Stimulated activated CD8-positive, alpha-beta memory T cell treated with anti-CD3 and anti-CD28 coated beads, Interleukin-4, amount 100 ng/mL, for 24 hours (primary cell): ENCODE results near the gene OR51E1.
A peak's percentile ranks its signal among the peaks of the same experiment; 100 is the strongest.

Experiments
- DNase-seq: peaks from one replicate; pipeline ENCODE4 v3.0.0-alpha.2; 2020; ENCODE audit warnings: low read depth

OR51E1 gene

DNA sequence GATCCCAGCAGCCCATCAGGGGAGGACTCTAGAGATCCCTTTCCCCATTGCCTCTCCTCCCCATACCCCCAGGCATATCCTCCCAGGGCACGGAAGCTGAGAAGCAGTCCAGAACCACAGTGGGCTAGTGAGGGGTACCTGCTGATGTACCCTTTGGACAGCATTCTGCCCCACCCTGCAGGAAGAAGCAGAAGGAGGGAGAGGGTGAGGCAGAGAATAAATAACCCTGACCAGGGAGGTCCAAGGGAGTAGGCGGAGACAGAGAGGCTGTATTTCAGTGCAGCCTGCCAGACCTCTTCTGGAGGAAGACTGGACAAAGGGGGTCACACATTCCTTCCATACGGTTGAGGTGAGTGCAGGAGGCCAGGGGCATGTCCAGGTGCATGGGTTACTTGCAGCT, at the start of gene OR51E1:
OR51E1 (plus strand) TSS at position 301 of the 400 bp plus-strand sequence. CDS start 8,545 bp downstream, outside the sequence.
- DNase-seq: no peak

- no peak for DNase-seq
Observed at GRCh38 chr11:4605057-4605456, 38.7 kb upstream of the OR51E1 start.

DNA sequence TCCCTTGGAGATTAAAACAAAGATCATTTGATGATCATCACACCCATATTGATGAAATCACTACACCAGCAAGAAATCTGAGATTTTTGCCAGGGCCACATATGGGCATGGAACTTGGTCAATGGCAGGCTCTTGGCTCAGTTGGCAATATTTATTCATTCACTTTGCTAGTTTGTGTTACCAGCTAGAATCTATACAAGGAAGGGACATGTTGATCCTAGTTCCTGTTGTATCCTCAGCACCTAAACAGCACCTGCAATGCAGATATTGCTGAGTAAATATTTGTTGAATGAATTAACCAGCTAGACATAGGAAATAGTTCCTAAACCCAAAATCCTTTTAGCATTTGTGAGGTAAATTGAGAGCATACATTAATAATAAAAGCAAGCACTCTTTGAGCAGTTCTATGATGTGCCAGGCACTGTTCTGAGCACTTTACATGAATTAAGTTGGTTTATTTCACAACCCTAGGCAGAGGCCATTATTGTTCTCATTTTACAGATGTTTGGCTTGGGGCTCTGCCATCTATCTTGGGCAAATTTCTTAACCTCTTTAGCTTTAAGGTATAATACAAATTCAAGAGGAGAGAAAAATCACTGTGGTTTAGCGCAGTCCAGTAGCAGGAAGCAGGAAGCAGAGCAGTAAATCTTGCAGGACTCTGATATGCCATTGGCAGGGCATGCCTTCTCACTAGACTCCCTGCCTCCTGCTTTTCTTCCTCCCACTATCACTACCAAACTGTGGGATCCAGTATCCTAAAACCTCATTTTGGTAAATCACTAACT, 37.4 kb upstream of the OR51E1 start:
- no peak for DNase-seq

DNA sequence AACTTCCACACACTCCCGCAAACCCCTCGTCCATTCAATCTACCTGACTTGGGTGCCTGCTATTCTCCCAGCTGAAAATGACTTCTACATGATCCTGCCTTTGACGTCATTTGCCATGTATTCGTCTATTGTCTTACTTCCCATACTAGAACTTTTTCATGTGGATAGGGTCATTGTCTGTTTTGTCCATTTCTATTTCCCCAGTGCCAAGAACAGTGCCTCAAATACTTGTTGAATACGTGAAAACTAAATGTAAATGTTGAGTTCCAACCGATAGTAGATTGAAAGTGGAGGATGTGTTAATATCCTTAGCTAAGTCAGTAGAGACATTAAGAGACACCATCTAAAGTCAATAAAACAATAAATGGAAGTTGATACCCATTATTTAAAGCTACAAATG, 36.7 kb upstream of the OR51E1 start:
- no peak for DNase-seq

DNA sequence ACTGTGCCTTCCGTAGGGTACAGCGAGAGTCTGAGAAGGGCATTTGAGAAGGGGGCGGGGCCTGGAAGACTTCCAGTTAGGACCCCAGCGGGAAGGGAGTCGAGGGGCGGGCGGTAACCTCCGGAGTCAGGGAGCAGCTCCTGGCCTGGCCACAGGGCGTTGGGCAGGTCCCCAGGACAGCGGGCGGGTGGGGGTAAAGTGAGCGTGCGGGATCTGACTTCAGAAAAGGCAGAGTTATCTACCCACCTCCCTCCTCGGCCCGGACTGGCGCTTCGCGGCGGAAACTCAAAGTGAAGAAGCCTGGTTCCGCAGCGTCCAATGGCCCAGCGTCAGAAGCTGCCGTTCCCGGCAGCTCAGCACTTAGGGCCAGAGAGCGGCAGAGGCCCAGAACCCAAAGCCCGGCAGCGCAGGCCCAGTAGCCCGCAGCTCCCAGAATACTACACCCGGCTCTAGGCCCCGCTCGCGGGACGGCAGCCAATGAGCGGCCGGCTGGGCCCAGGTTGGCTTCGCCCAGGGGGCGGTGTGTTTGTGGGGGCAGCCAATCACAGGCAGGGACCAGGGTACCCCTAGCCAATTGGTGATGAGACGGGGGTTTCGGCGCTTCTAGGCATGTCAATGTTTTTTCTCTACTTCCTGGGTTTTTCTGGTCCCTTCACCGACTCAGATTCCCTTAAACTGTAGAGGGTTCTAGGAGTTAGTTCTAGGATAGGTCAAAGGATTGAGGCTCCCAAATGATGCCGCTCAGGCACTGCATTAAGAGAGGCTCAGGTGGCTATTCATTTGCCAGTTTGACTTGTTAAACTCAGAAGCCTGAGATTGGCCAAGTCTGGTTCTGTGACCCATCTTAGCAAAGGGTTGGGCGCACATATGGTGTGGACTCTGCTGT, 35.8 kb upstream of the OR51E1 start, which contains the start of gene TRIM68:
TRIM68 (minus strand) TSS at position 451 of the 886 bp plus-strand sequence. CDS start 2,727 bp downstream, outside the sequence.
- DNase-seq: peak; percentile 93

DNA sequence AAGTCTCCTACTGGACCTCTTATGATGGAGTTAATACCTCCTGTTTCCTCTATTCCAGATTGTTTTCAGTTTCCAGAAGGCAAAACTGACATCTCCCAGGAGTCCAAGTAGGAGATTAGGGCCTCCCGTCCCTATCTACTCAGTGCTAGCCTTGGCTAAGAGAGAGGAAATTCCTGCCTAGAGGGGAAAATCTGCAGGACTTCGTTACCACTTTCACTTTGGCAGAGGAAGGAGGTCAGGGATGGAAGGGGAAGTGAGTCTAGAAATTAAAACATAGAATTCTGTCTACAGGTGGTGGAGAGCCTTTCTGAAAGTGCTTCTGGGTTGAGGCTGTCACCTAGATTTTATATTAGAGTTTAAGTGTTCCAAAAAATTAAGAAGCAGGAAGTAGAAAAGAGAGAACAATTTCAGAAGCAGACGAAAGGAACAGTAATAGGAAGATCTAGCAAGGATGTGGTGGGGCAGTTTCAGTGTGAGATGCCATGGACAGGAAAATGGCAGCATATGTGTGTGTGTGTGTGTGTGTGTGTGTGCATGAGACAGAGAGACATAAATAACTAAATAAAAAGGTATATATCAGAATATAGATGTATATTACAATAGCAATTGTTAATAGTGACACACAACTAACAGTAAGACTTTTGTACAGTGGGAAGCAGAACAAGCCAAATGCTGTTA, 33.4 kb upstream of the OR51E1 start:
- no peak for DNase-seq

- no peak for DNase-seq
Observed at GRCh38 chr11:4611986-4612385, 31.8 kb upstream of the OR51E1 start.

DNA sequence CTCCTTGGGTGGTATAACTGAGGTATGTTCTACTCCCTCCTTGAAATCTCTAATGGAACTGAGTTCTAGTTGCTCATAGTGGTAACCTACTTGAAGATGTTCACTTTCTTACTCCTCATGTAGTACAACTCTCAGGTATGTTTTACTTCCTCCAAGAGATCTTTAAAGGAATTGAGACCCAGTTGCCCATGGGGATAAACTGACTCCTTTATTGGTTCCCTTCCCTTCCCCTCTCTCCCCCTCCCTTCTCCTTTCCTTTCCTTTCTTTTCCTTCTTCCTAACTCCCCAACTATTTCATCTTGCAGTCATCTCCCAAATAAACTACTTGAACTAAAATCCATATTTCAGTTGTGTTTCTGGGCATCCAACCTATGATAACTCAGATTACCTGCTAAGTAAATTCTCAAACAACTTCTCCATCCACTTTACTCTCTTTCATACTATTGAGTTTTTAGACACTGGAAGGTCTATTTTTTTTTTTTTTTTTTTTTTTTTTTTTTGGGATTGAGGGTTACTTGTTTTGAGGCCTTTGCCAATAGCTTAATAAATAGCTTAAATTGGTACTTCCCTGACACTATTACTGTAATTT, 27.8 kb upstream of the OR51E1 start:
- no peak for DNase-seq

GRCh38 chr11:4619514-4619913, 24.3 kb upstream of the OR51E1 start:
- no peak for DNase-seq

DNA sequence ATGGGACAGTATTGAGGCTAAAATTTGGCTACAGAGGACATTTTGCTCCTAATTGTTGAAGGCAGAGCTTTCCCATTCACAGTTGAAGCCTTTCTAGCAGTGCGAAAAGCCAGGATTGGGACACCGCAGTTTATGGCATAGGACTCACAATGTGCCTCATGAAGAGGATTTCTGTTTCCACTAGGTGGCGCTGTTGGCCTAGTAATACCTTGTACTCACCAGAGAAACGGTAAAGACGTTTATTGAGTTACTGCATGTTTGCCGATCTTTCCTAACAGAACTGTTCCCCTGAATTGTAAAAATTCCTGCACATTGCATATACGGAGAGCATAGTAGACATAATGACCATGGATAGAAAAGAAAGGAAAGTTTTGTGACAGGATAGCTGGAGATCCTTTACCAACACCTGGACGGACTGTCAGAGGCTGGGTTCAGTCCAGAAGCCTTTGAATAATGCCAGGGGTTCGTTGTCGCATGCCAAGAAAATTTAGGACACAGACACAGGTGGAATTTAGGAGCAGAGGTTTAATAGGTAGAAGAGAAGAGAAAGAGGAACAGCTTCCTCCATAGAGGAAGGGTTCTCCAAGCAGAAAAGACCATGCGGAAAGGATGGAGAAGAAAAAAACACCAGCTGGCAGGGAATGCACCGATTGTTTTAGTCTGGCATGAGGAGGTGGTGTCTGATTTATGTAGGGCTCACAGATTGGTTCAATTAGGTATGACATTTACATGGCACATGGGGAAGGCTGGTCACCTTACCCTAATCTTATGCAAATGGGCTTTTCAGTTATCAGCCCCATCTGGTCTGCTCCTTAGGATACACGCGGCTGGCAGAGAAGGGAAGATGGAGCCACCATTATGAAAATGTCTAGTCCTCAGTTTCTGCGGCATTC, 17.3 kb upstream of the OR51E1 start:
- DNase-seq: no peak

DNA sequence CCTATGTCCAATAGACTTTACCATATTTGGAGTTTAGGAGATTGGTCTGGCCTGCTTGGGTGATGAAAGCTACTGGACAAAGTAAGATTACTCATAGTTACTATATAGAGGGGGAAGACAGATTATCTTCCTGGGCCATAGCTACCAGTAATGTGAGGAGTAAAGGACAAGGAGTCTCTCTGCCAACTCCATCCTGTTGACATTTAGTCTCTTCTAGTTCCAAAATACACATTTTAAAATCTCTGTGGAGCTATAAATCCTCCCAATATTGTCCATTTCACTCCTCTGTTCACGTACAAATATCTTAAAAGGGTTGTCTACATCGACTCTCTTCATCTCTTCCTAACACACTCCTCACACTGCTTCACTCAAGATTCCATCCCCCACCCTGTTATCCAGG, 7.6 kb upstream of the OR51E1 start:
- DNase-seq: no peak

GRCh38 chr11:4636962-4637661, 6.7 kb upstream of the OR51E1 start, which contains the start of gene OR51D1:
OR51D1 (plus strand) TSS chr11:4637477; CDS start chr11:4639791, 2,314 bp downstream.
- DNase-seq: peak; percentile 54

DNA sequence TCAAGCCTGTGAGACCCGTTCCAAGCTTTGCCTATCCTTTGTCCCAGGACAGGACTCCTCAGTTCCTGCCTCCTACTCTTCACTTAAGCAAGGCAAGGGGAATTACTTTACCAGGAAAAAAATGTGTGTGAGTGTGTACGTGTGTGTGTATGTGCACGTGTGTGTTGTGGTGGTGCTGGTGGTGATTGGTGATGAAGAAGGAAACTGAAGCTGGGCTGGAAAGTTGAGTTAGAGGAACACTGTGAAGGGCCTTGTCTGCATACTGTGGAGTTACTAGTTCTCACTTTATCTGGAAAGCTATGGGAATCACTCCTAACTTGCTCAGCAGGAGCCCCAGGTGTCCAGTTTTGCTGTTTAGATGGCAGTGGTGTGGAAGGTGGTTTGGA, 6.1 kb upstream of the OR51E1 start:
- DNase-seq: no peak

DNA sequence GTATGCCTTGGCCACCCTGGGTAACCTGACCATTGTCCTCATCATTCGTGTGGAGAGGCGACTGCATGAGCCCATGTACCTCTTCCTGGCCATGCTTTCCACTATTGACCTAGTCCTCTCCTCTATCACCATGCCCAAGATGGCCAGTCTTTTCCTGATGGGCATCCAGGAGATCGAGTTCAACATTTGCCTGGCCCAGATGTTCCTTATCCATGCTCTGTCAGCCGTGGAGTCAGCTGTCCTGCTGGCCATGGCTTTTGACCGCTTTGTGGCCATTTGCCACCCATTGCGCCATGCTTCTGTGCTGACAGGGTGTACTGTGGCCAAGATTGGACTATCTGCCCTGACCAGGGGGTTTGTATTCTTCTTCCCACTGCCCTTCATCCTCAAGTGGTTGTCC, 3.9 kb upstream of the OR51E1 start:
- no peak for DNase-seq

- DNase-seq: no peak
Observed at GRCh38 chr11:4641501-4641900, 2.3 kb upstream of the OR51E1 start.

DNA sequence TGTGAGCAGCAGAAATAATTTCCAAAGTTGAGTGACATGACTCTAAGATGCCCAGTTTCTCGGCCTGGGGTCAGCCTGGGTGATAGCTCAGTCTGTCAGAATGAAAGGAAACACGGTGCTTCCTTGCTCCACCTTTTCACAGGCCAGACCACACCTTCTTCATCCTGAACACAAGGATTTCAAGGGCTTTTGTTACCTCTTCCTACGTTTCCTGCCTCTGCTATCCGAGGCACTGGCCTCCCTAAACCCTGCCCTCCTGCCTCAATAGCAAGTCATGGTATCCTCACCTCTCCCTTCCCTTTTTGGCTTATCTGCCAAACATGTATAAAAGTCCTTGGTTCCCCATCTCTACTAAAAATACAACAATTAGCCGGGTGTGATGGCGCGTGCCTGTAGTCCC, 1.7 kb upstream of the OR51E1 start:
- no peak for DNase-seq

GRCh38 chr11:4643076-4643475, 706 bp upstream of the OR51E1 start:
- no peak for DNase-seq

- no peak for DNase-seq
Observed at GRCh38 chr11:4644233-4644632, 451 bp downstream of the OR51E1 start.

DNA sequence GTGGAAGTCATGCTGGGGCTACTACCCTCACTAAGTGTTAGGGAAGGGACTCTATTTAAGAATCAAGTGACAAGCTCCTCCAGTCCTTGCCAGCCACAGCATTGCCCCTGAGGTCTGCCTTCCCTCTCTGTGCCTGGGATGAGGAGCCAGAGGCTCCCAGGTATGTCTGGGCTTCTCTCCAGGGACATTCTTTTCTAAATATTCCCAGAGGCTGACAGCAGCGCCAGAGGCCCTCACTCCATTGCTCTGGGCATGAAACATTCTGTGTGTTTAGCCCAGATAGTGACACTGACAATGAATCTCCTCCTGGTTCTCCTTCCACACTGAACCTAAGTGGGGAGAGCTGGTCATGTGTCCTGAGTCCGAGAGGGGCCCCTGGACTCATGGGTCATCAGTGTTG, 2.2 kb downstream of the OR51E1 start:
- DNase-seq: no peak

- no peak for DNase-seq
Observed at GRCh38 chr11:4647766-4648165, 4.0 kb downstream of the OR51E1 start.
